ENCODE data around the gene ATG4D.

ATG4D gene

DNA sequence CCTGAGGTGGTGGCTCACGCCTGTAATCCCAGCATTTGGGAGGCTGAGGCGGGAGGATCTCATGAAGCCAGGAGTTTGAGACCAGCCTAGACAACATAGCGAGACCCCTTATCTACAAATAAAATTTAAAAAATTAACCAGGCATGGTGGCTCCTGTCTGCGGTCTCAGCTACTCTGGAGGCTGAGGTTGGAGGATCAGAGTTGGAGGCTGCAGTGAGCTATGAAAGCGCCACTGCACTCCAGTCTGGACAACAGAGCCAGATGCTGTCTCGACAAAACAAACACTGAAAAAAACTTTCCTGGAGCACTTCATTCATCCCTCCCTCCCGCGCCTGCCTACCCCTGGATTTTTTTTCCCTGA lies 665 bp upstream of the ATG4D start:
- no peak overlapping the region for H2AK5ac ChIP-seq (ENCODE audit: low read length)
- H3K79me1 ChIP-seq (ENCODE audit: low read length): peaks cover 4% of the 10 kb centered on the region
- no peaks in the 10 kb centered on the region for H3K79me2 ChIP-seq (ENCODE audit: control insufficient read depth, insufficient read depth, low read length)
- no peak overlapping the region for H3K4ac ChIP-seq (ENCODE audit: low read depth, low read length)
- H3K56ac ChIP-seq (ENCODE audit: low read length): no peak overlapping the region
- no peak overlapping the region for H2BK15ac ChIP-seq (replicated peaks; ENCODE audit: low read depth)
- no CpG with 5 or more reads among the region's 8 CpGs for WGBS (ENCODE audit: extremely low coverage, insufficient coverage, low lambda C conversion rate)
- H3K18ac ChIP-seq (ENCODE audit: low read length): no peak overlapping the region
- no peak overlapping the region for H4K5ac ChIP-seq (ENCODE audit: low read length)
- H3K23ac ChIP-seq (ENCODE audit: low read length): no peak overlapping the region
- no peak for DNase-seq
- no peak overlapping the region for H3K4me3 ChIP-seq (ENCODE audit: low read length)
- H3K27ac ChIP-seq (ENCODE audit: low read depth, low read length): no peak overlapping the region
- no peak overlapping the region for H2BK5ac ChIP-seq (ENCODE audit: low read length)
- no peak overlapping the region for H2BK120ac ChIP-seq (ENCODE audit: low read depth, low read length)
- no peaks in the 10 kb centered on the region for H3K27me3 ChIP-seq (ENCODE audit: insufficient read depth, low read length, poor library complexity)
- no peak overlapping the region for H4K8ac ChIP-seq (ENCODE audit: low read depth, low read length)
- no peaks in the 10 kb centered on the region for H3K4me1 ChIP-seq (ENCODE audit: control insufficient read depth, low read depth, low read length)
- no peak overlapping the region for H3K4me2 ChIP-seq (ENCODE audit: low read length)
- H3K36me3 ChIP-seq (ENCODE audit: control insufficient read depth, insufficient read depth, low read length): no peaks in the 10 kb centered on the region
- H3K9ac ChIP-seq (ENCODE audit: low read length): no peak overlapping the region

DNA sequence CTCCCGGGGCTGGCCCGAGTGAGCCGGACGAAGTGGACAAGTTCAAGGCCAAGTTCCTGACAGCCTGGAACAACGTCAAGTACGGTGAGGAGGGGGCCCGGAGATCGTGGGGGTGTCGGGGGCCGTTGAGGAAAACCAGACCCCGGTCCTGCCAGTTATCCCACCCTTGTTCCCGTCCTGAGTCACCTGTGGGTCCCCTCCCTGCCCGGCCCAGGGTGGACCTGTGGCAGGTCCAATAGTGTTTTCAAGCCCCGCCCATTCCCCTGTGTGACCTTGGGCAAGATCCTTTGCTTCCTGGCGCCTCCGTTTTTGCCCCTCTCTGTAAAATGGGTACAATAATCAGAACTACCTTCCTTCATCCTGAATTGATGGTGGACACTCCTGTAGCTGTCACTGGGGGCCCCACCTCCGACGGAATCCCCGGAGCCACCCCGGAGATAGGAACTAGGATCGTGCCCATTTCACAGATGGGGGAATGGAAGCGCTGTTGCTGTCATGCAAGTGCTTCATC lies 593 bp downstream of the ATG4D start:
- Histone ChIP-seq H3K4me3 (ENCODE audit: low read length) (peak overlapping the region; percentile 87), H3K9ac (ENCODE audit: low read length) (peak overlapping the region; percentile 85), H3K27ac (ENCODE audit: low read depth, low read length) (peak overlapping the region; percentile 37), H3K4ac (ENCODE audit: low read depth, low read length) (peak overlapping the region; percentile 41), H4K8ac (ENCODE audit: low read depth, low read length) (no peak overlapping the region), H3K4me2 (ENCODE audit: low read length) (peak overlapping the region; percentile 75), H3K36me3 (ENCODE audit: control insufficient read depth, insufficient read depth, low read length) (peaks cover 2% of the 10 kb centered on the region), H3K27me3 (ENCODE audit: insufficient read depth, low read length, poor library complexity) (no peaks in the 10 kb centered on the region), H3K79me1 (ENCODE audit: low read length) (peaks cover 4% of the 10 kb centered on the region), H2BK5ac (ENCODE audit: low read length) (no peak overlapping the region), H4K5ac (ENCODE audit: low read length) (no peak overlapping the region), H2BK15ac (replicated peaks; ENCODE audit: low read depth) (no peak overlapping the region), H2BK120ac (ENCODE audit: low read depth, low read length) (no peak overlapping the region), H3K56ac (ENCODE audit: low read length) (peak overlapping the region; percentile 86), H3K79me2 (ENCODE audit: control insufficient read depth, insufficient read depth, low read length) (no peaks in the 10 kb centered on the region), H3K23ac (ENCODE audit: low read length) (peak overlapping the region; percentile 45), H3K4me1 (ENCODE audit: control insufficient read depth, low read depth, low read length) (no peaks in the 10 kb centered on the region), H3K18ac (ENCODE audit: low read length) (peak overlapping the region; percentile 88), H2AK5ac (ENCODE audit: low read length) (no peak overlapping the region)
- no CpG with 5 or more reads among the region's 22 CpGs for WGBS (ENCODE audit: extremely low coverage, insufficient coverage, low lambda C conversion rate)
- peak; percentile 42 for DNase-seq

DNA sequence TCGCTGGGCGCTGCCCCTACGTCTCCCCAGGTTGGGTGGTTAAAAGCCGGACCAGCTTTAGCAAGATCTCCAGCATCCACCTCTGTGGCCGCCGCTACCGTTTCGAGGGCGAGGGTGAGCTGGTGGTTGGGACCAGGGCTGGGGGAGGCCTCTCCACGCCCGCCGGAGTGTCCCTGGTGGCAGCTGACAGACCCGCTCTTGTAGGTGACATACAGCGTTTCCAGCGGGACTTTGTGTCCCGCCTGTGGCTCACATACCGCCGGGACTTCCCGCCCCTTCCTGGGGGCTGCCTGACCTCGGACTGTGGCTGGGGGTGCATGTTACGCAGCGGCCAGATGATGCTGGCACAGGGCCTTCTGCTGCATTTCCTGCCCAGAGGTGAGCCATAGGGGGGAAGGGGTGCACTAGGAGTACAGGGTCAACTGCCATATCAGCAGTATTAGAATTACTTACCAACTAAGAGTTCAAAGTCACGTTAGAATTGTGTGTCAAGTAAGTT lies 1.1 kb downstream of the ATG4D start:
- H3K18ac ChIP-seq (ENCODE audit: low read length): no peak overlapping the region
- H3K79me2 ChIP-seq (ENCODE audit: control insufficient read depth, insufficient read depth, low read length): no peaks in the 10 kb centered on the region
- H3K23ac ChIP-seq (ENCODE audit: low read length): no peak overlapping the region
- H3K9ac ChIP-seq (ENCODE audit: low read length): no peak overlapping the region
- no peak for DNase-seq
- no peak overlapping the region for H3K4ac ChIP-seq (ENCODE audit: low read depth, low read length)
- WGBS (ENCODE audit: extremely low coverage, insufficient coverage, low lambda C conversion rate): no CpG with 5 or more reads among the region's 23 CpGs
- H3K56ac ChIP-seq (ENCODE audit: low read length): peak overlapping the region; percentile 56
- H3K4me2 ChIP-seq (ENCODE audit: low read length): no peak overlapping the region
- no peak overlapping the region for H3K27ac ChIP-seq (ENCODE audit: low read depth, low read length)
- no peak overlapping the region for H2AK5ac ChIP-seq (ENCODE audit: low read length)
- no peak overlapping the region for H2BK15ac ChIP-seq (replicated peaks; ENCODE audit: low read depth)
- H4K8ac ChIP-seq (ENCODE audit: low read depth, low read length): no peak overlapping the region
- no peaks in the 10 kb centered on the region for H3K27me3 ChIP-seq (ENCODE audit: insufficient read depth, low read length, poor library complexity)
- no peaks in the 10 kb centered on the region for H3K4me1 ChIP-seq (ENCODE audit: control insufficient read depth, low read depth, low read length)
- H3K79me1 ChIP-seq (ENCODE audit: low read length): peaks cover 4% of the 10 kb centered on the region
- no peak overlapping the region for H4K5ac ChIP-seq (ENCODE audit: low read length)
- H2BK120ac ChIP-seq (ENCODE audit: low read depth, low read length): no peak overlapping the region
- no peak overlapping the region for H2BK5ac ChIP-seq (ENCODE audit: low read length)
- H3K4me3 ChIP-seq (ENCODE audit: low read length): no peak overlapping the region
- peaks cover 2% of the 10 kb centered on the region for H3K36me3 ChIP-seq (ENCODE audit: control insufficient read depth, insufficient read depth, low read length)

DNA sequence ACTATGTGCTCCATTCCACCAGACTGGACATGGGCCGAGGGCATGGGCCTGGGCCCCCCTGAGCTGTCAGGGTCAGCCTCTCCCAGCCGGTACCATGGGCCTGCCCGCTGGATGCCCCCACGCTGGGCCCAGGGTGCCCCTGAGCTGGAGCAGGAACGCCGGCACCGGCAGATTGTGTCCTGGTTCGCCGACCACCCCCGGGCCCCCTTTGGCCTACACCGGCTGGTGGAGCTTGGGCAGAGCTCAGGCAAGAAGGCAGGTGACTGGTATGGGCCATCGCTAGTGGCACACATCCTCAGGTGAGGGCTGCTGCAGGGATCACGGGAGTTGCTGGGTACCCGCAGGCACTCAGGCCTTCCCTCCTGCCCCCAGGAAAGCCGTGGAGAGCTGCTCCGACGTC lies 3.1 kb downstream of the ATG4D start:
- WGBS (ENCODE audit: extremely low coverage, insufficient coverage, low lambda C conversion rate): no CpG with 5 or more reads among the region's 17 CpGs
- Histone ChIP-seq H3K36me3 (ENCODE audit: control insufficient read depth, insufficient read depth, low read length) (peaks cover 2% of the 10 kb centered on the region), H3K4me1 (ENCODE audit: control insufficient read depth, low read depth, low read length) (no peaks in the 10 kb centered on the region), H4K5ac (ENCODE audit: low read length) (no peak overlapping the region), H3K27ac (ENCODE audit: low read depth, low read length) (no peak overlapping the region), H2BK15ac (replicated peaks; ENCODE audit: low read depth) (no peak overlapping the region), H3K4me3 (ENCODE audit: low read length) (no peak overlapping the region), H3K79me1 (ENCODE audit: low read length) (peaks cover 4% of the 10 kb centered on the region), H3K27me3 (ENCODE audit: insufficient read depth, low read length, poor library complexity) (no peaks in the 10 kb centered on the region), H3K79me2 (ENCODE audit: control insufficient read depth, insufficient read depth, low read length) (no peaks in the 10 kb centered on the region), H3K9ac (ENCODE audit: low read length) (no peak overlapping the region), H3K23ac (ENCODE audit: low read length) (no peak overlapping the region), H4K8ac (ENCODE audit: low read depth, low read length) (no peak overlapping the region), H2BK120ac (ENCODE audit: low read depth, low read length) (no peak overlapping the region), H2AK5ac (ENCODE audit: low read length) (no peak overlapping the region), H3K18ac (ENCODE audit: low read length) (no peak overlapping the region), H3K4me2 (ENCODE audit: low read length) (no peak overlapping the region), H3K56ac (ENCODE audit: low read length) (no peak overlapping the region), H3K4ac (ENCODE audit: low read depth, low read length) (no peak overlapping the region), H2BK5ac (ENCODE audit: low read length) (no peak overlapping the region)
- no peak for DNase-seq

DNA sequence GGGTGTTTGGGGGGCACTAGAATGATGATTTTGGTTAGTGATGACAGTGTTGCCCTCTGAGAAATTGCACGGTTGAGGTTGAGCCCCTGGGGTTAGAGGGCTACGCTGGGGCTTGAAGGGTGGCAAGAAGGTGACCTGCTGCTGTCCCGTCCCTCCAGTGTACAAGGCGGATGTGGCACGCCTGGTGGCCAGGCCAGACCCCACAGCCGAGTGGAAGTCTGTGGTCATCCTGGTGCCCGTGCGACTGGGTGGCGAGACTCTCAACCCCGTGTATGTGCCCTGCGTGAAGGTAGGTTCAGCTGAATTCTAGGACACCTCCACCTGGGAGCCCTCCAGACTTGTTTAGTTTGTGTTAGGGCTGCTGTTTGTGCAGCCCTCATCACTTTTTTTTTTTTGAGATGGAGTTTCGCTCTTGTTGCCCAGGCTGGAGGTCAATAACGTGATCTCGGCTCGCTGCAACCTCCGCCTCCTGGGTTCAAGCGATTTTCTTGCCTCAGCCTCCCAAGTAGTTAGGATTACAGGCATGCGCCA lies 5.1 kb downstream of the ATG4D start:
- no peak overlapping the region for H2BK15ac ChIP-seq (replicated peaks; ENCODE audit: low read depth)
- H4K5ac ChIP-seq (ENCODE audit: low read length): no peak overlapping the region
- no peak overlapping the region for H2BK5ac ChIP-seq (ENCODE audit: low read length)
- H3K79me2 ChIP-seq (ENCODE audit: control insufficient read depth, insufficient read depth, low read length): no peaks in the 10 kb centered on the region
- H3K4ac ChIP-seq (ENCODE audit: low read depth, low read length): no peak overlapping the region
- no peak overlapping the region for H2BK120ac ChIP-seq (ENCODE audit: low read depth, low read length)
- H3K56ac ChIP-seq (ENCODE audit: low read length): no peak overlapping the region
- peaks cover 4% of the 10 kb centered on the region for H3K79me1 ChIP-seq (ENCODE audit: low read length)
- no peak overlapping the region for H3K9ac ChIP-seq (ENCODE audit: low read length)
- peaks cover 8% of the 10 kb centered on the region for H3K36me3 ChIP-seq (ENCODE audit: control insufficient read depth, insufficient read depth, low read length)
- no peak overlapping the region for H3K4me2 ChIP-seq (ENCODE audit: low read length)
- no peak overlapping the region for H3K23ac ChIP-seq (ENCODE audit: low read length)
- H4K8ac ChIP-seq (ENCODE audit: low read depth, low read length): no peak overlapping the region
- H3K27ac ChIP-seq (ENCODE audit: low read depth, low read length): no peak overlapping the region
- no peaks in the 10 kb centered on the region for H3K27me3 ChIP-seq (ENCODE audit: insufficient read depth, low read length, poor library complexity)
- no peak for DNase-seq
- no peak overlapping the region for H3K4me3 ChIP-seq (ENCODE audit: low read length)
- no peaks in the 10 kb centered on the region for H3K4me1 ChIP-seq (ENCODE audit: control insufficient read depth, low read depth, low read length)
- H2AK5ac ChIP-seq (ENCODE audit: low read length): no peak overlapping the region
- H3K18ac ChIP-seq (ENCODE audit: low read length): no peak overlapping the region
- no CpG with 5 or more reads among the region's 18 CpGs for WGBS (ENCODE audit: extremely low coverage, insufficient coverage, low lambda C conversion rate)

DNA sequence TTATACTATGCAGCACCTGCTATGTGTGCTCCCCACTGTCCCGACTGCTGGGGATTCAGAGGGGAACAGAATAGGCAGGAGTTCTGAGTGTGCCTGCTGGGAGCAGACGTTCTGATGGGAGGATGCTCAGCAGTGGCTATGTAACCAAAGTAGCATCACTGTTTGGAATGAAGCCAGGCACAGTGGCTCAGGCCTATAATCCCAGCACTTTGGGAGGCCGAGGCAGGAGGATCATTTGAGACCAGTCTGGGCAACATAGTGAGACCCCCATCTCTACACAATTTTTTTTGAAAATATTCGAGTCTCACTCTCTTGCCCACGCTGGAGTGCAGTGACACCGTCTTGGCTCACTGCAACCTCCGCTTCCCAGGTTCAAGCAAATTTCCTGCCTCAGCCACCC lies 6.0 kb downstream of the ATG4D start:
- Histone ChIP-seq H3K4ac (ENCODE audit: low read depth, low read length) (no peak overlapping the region), H3K4me1 (ENCODE audit: control insufficient read depth, low read depth, low read length) (no peaks in the 10 kb centered on the region)
- no CpG with 5 or more reads among the region's 7 CpGs for WGBS (ENCODE audit: extremely low coverage, insufficient coverage, low lambda C conversion rate)

More for the DNA sequence above, 6.0 kb downstream of the ATG4D start:
- Histone ChIP-seq H4K8ac (ENCODE audit: low read depth, low read length) (no peak overlapping the region), H3K56ac (ENCODE audit: low read length) (no peak overlapping the region), H3K79me2 (ENCODE audit: control insufficient read depth, insufficient read depth, low read length) (no peaks in the 10 kb centered on the region), H3K9ac (ENCODE audit: low read length) (no peak overlapping the region), H2BK5ac (ENCODE audit: low read length) (no peak overlapping the region), H3K27me3 (ENCODE audit: insufficient read depth, low read length, poor library complexity) (no peaks in the 10 kb centered on the region), H3K4me3 (ENCODE audit: low read length) (no peak overlapping the region), H4K5ac (ENCODE audit: low read length) (no peak overlapping the region), H2BK120ac (ENCODE audit: low read depth, low read length) (no peak overlapping the region), H3K79me1 (ENCODE audit: low read length) (peaks cover 2% of the 10 kb centered on the region), H2AK5ac (ENCODE audit: low read length) (no peak overlapping the region), H3K36me3 (ENCODE audit: control insufficient read depth, insufficient read depth, low read length) (peaks cover 8% of the 10 kb centered on the region), H3K18ac (ENCODE audit: low read length) (no peak overlapping the region), H3K4me2 (ENCODE audit: low read length) (no peak overlapping the region), H3K23ac (ENCODE audit: low read length) (no peak overlapping the region), H2BK15ac (replicated peaks; ENCODE audit: low read depth) (no peak overlapping the region), H3K27ac (ENCODE audit: low read depth, low read length) (no peak overlapping the region)
- DNase-seq: no peak
